Measurements from ENCODE around the gene MAPK8IP3.

Gene MAPK8IP3

GRCh38 chr16:1676661-1677060 lies 29.3 kb upstream of the MAPK8IP3 start:
- no peak for TF ChIP-seq CTCF (IDR thresholded peaks at IDR 0.05; ENCODE audit: low read depth, low read length, missing control alignments)
- H3K4me3 ChIP-seq (ENCODE audit: low read depth, low read length), result no peak overlapping the region
- in situ Hi-C loops (cut with HindIII; ENCODE audit: low sequenced_read_pairs), result no loop called here
- no peak for DNase-seq (ENCODE audit: low read depth)

- no peak overlapping the region for H3K4me3 ChIP-seq (ENCODE audit: low read depth, low read length)
- in situ Hi-C loops (cut with HindIII; ENCODE audit: low sequenced_read_pairs), result no loop called here
- DNase-seq (ENCODE audit: low read depth), result no peak
- no peak for TF ChIP-seq CTCF (IDR thresholded peaks at IDR 0.05; ENCODE audit: low read depth, low read length, missing control alignments)
These were observed 28.7 kb upstream of the MAPK8IP3 start for GRCh38 chr16:1677339-1677738.

- in situ Hi-C loops (cut with HindIII; ENCODE audit: low sequenced_read_pairs), result no loop called here
- no peak for TF ChIP-seq CTCF (IDR thresholded peaks at IDR 0.05; ENCODE audit: low read depth, low read length, missing control alignments)
- H3K4me3 ChIP-seq (ENCODE audit: low read depth, low read length), result peak within 1 kb of the TSS; percentile 83
- peak; percentile 92 for DNase-seq (ENCODE audit: low read depth)
These were observed 28.0 kb upstream of the MAPK8IP3 start, which contains the start of gene JPT2 for GRCh38 chr16:1677942-1678499. Gene JPT2 (plus strand): TSS chr16:1678279. CDS start chr16:1678313, 34 bp downstream.

GRCh38 chr16:1678500-1679098 lies 27.4 kb upstream of the MAPK8IP3 start:
- H3K4me3 ChIP-seq (ENCODE audit: low read depth, low read length), result peak overlapping the region; percentile 83
- in situ Hi-C loops (cut with HindIII; ENCODE audit: low sequenced_read_pairs), result no loop called here
- DNase-seq (ENCODE audit: low read depth), result no peak
- peak; percentile 4 for TF ChIP-seq CTCF (IDR thresholded peaks at IDR 0.05; ENCODE audit: low read depth, low read length, missing control alignments)

GRCh38 chr16:1680361-1680760 lies 25.6 kb upstream of the MAPK8IP3 start:
- in situ Hi-C loops (cut with HindIII; ENCODE audit: low sequenced_read_pairs), result loop anchor here (10.0 kb wide), 1 partner anchor 64 kb away; no protein-coding TSS in a partner anchor
- DNase-seq (ENCODE audit: low read depth), result no peak
- H3K4me3 ChIP-seq (ENCODE audit: low read depth, low read length), result peak overlapping the region; percentile 1
- no peak for TF ChIP-seq CTCF (IDR thresholded peaks at IDR 0.05; ENCODE audit: low read depth, low read length, missing control alignments)

GRCh38 chr16:1681032-1681431 lies 25.0 kb upstream of the MAPK8IP3 start:
- TF ChIP-seq CTCF (IDR thresholded peaks at IDR 0.05; ENCODE audit: low read depth, low read length, missing control alignments), result no peak
- no peak overlapping the region for H3K4me3 ChIP-seq (ENCODE audit: low read depth, low read length)
- in situ Hi-C loops (cut with HindIII; ENCODE audit: low sequenced_read_pairs), result loop anchor here (10.0 kb wide), 1 partner anchor 64 kb away; no protein-coding TSS in a partner anchor
- no peak for DNase-seq (ENCODE audit: low read depth)
